Neural cell (in vitro differentiated cells): Measurements from ENCODE around the gene ADRM1. TPM values are rescaled to one million over a fixed set of nuclear protein-coding genes. Genes with fewer than 3 reads are reported as not detected.

Experiments
- H2AFZ ChIP-seq: fragments of 200-600, 300-800 bp; sonication (generic), shearing (Covaris generic); 2 replicates; pipeline ENCODE4 v1.6.0; 2014; ENCODE audit warnings: low read depth, mild to moderate bottlenecking, antibody characterized with exemption, low read length, moderate library complexity
- H3F3A ChIP-seq: fragments of 200-600 bp; shearing (Covaris generic); 2 replicates; pipeline ENCODE4 v1.6.1; 2016; ENCODE audit warnings: mild to moderate bottlenecking, moderate library complexity, mixed read lengths, antibody characterized with exemption, low read length; ENCODE audit not compliant: insufficient read depth, poor library complexity, severe bottlenecking
- H3K27ac ChIP-seq: fragments of 200-600, 300-800 bp; sonication (generic), shearing (Covaris generic); 2 replicates; pipeline ENCODE4 v1.5.1; 2014; ENCODE audit warnings: mild to moderate bottlenecking, low read length, moderate library complexity
- H3K27me3 ChIP-seq: fragments of 300-800, 200-600 bp; sonication (generic), shearing (Covaris generic); 2 replicates; pipeline ENCODE4 v1.6.0; 2014; ENCODE audit warnings: mild to moderate bottlenecking, low read depth, low read length, moderate library complexity; ENCODE audit not compliant: insufficient read depth
- H3K36me3 ChIP-seq: fragments of 300-800, 200-600 bp; sonication (generic), shearing (Covaris generic); 2 replicates; pipeline ENCODE4 v1.5.1; 2014; ENCODE audit warnings: mild to moderate bottlenecking, antibody characterized with exemption, low read length, moderate library complexity; ENCODE audit not compliant: insufficient read depth
- H3K4me2 ChIP-seq: fragments of 300-800, 200-600 bp; sonication (generic), shearing (Covaris generic); 2 replicates; pipeline ENCODE4 v1.6.0; 2014; ENCODE audit warnings: mild to moderate bottlenecking, low read length
- H3K4me3 ChIP-seq: fragments of 300-800, 200-600 bp; sonication (generic), shearing (Covaris generic); 2 replicates; pipeline ENCODE4 v1.5.1; 2014; ENCODE audit warnings: mild to moderate bottlenecking, low read length, moderate library complexity
- H3K79me2 ChIP-seq: fragments of 200-600 bp; shearing (Covaris generic); replicated peaks from 2 replicates; pipeline ENCODE4 v1.6.0; 2014; ENCODE audit warnings: mild to moderate bottlenecking, low read length, moderate library complexity; ENCODE audit not compliant: insufficient read depth
- H3K9ac ChIP-seq: fragments of 300-800, 200-600 bp; sonication (generic), shearing (Covaris generic); 2 replicates; pipeline ENCODE4 v1.6.1; 2016; ENCODE audit warnings: mild to moderate bottlenecking, low read length, mixed read lengths
- H3K9me2 ChIP-seq: fragments of 200-600 bp; shearing (Covaris generic); 2 replicates; pipeline ENCODE4 v1.6.1; 2016; ENCODE audit warnings: mild to moderate bottlenecking, low read length, mixed read lengths; ENCODE audit not compliant: insufficient read depth
- H3K9me3 ChIP-seq: fragments of 200-600, 300-800 bp; sonication (generic), shearing (Covaris generic); 2 replicates; pipeline ENCODE4 v1.6.1; 2016; ENCODE audit warnings: mild to moderate bottlenecking, mixed run types, low read length, moderate library complexity, mixed read lengths
- H4K20me1 ChIP-seq: fragments of 200-600 bp; shearing (Covaris generic); 2 replicates; pipeline ENCODE4 v1.6.1; 2016; ENCODE audit warnings: mild to moderate bottlenecking, mixed run types; ENCODE audit not compliant: insufficient read depth
- EP300 ChIP-seq: fragments of 450-650 bp; conservative IDR thresholded peaks from 2 replicates; pipeline ENCODE4 v1.6.1; 2014; ENCODE audit warnings: antibody characterized with exemption, mild to moderate bottlenecking, moderate library complexity; ENCODE audit not compliant: poor library complexity, severe bottlenecking
- EZH2 ChIP-seq: fragments of 200-600, 300-800 bp; shearing (Covaris generic), sonication (generic); IDR thresholded peaks from 2 replicates; pipeline ENCODE4 v1.6.1; 2014; ENCODE audit warnings: antibody characterized with exemption, low read length, borderline replicate concordance, mild to moderate bottlenecking; ENCODE audit not compliant: insufficient read depth, poor library complexity, severe bottlenecking
- MXI1 ChIP-seq: fragments of 450-650 bp; conservative IDR thresholded peaks from 2 replicates; pipeline ENCODE4 v1.6.1; 2014; ENCODE audit warnings: antibody characterized with exemption, mild to moderate bottlenecking; ENCODE audit not compliant: poor library complexity, severe bottlenecking
- POLR2AphosphoS5 ChIP-seq: IDR thresholded peaks from 2 replicates; pipeline ENCODE4 v1.6.1; 2012
- RAD21 ChIP-seq: fragments of 450-650 bp; conservative IDR thresholded peaks from 2 replicates; pipeline ENCODE4 v1.6.1; 2014; ENCODE audit warnings: antibody characterized with exemption, mild to moderate bottlenecking, moderate library complexity
- REST ChIP-seq: IDR thresholded peaks from 2 replicates; pipeline ENCODE4 v1.6.1; 2012; ENCODE audit warnings: borderline replicate concordance
- SMC3 ChIP-seq: fragments of 450-650 bp; conservative IDR thresholded peaks from 2 replicates; pipeline ENCODE4 v1.6.1; 2014; ENCODE audit warnings: antibody characterized with exemption, mild to moderate bottlenecking, moderate library complexity; ENCODE audit not compliant: poor library complexity
- TAF1 ChIP-seq: IDR thresholded peaks from 2 replicates; pipeline ENCODE4 v1.6.1; 2012; ENCODE audit warnings: low read depth
- polyA minus RNA-seq: library from RNA; depleted of rRNA, polyadenylated mRNA; stranded (reverse); fragments of >200 nt; gene quantifications from 2 replicates; pipeline ENCODE4 v1.2.3, GENCODE V29; 2014
- polyA plus RNA-seq: library from polyadenylated mRNA; depleted of rRNA; stranded (reverse); fragments of >200 nt; gene quantifications from 2 replicates; pipeline ENCODE4 v1.2.3, GENCODE V29; 2014
- TF ChIP-seq, protein P1 (sequence below): fragments of 450-650 bp; IDR thresholded peaks from 2 replicates; pipeline ENCODE4 v1.5.1; 2014; ENCODE audit warnings: antibody characterized with exemption, mild to moderate bottlenecking, moderate library complexity; ENCODE audit not compliant: poor library complexity, severe bottlenecking

ADRM1 gene
- polyA plus RNA-seq (106 and 111 TPM in 2 replicates), polyA minus RNA-seq (58.3 and 58.7 TPM in 2 replicates)

GRCh38 chr20:62302341-62303061 lies at the start of gene ADRM1:
Gene ADRM1 (plus strand): TSS chr20:62302997. CDS start chr20:62303569, 572 bp downstream.
- Histone ChIP-seq H3K27me3 (no peaks in the 10 kb centered on the region), H3K79me2 (peaks cover 14% of the 10 kb centered on the region), H2AFZ (peak within 1 kb of the TSS; percentile 69), H3K9ac (peak within 1 kb of the TSS; percentile 80), H3K9me3 (no peaks in the 10 kb centered on the region), H3K9me2 (no peaks in the 10 kb centered on the region), H3K4me3 (peak within 1 kb of the TSS; percentile 93), H4K20me1 (peaks cover 9% of the 10 kb centered on the region), H3F3A (no peaks in the 10 kb centered on the region), H3K27ac (peak within 1 kb of the TSS; percentile 72), H3K36me3 (no peaks in the 10 kb centered on the region), H3K4me2 (peak within 1 kb of the TSS; percentile 82)
- TF ChIP-seq MXI1 (peak; percentile 75), POLR2AphosphoS5 (peak; percentile 76), SMC3 (peak; percentile 67), REST (no peak), EP300 (peak; percentile 69), EZH2 (no peak), RAD21 (peak; percentile 71), TAF1 (no peak)
- TF ChIP-seq, protein P1, sequence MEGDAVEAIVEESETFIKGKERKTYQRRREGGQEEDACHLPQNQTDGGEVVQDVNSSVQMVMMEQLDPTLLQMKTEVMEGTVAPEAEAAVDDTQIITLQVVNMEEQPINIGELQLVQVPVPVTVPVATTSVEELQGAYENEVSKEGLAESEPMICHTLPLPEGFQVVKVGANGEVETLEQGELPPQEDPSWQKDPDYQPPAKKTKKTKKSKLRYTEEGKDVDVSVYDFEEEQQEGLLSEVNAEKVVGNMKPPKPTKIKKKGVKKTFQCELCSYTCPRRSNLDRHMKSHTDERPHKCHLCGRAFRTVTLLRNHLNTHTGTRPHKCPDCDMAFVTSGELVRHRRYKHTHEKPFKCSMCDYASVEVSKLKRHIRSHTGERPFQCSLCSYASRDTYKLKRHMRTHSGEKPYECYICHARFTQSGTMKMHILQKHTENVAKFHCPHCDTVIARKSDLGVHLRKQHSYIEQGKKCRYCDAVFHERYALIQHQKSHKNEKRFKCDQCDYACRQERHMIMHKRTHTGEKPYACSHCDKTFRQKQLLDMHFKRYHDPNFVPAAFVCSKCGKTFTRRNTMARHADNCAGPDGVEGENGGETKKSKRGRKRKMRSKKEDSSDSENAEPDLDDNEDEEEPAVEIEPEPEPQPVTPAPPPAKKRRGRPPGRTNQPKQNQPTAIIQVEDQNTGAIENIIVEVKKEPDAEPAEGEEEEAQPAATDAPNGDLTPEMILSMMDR = peak; percentile 99

DNA sequence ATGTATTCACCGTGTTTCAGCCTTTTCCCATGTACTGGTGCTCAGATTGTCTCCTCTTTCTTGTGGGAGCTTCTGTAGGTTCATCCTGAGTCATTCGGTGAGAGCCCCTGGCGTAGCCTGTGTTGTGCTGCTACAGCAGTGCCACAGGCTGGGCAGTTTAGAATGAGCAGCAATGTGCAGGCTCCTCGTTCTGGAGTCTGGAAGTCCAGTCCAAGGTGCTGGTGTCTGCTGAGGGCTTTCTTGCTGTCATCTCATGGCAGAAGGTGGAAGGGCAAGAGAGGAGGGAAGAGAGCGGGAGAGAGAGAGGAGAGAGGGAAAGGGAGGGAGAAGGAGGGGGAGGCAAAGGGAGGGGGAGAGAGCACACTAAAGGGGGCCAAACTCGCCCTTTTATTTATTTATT lies 49.4 kb upstream of the ADRM1 start:
- peaks cover 22% of the 10 kb centered on the region for H3K79me2 ChIP-seq

More for the DNA sequence above, 49.4 kb upstream of the ADRM1 start:
- no peaks in the 10 kb centered on the region for H3K36me3 ChIP-seq
- TF ChIP-seq EP300 (no peak), EZH2 (no peak), REST (no peak), RAD21 (no peak), TAF1 (no peak), MXI1 (no peak), POLR2AphosphoS5 (no peak), SMC3 (no peak)
- TF ChIP-seq, protein P1 = no peak
- no peaks in the 10 kb centered on the region for H4K20me1 ChIP-seq
- H3F3A ChIP-seq = no peaks in the 10 kb centered on the region
- no peak overlapping the region for H3K4me2 ChIP-seq
- H3K9me2 ChIP-seq = no peaks in the 10 kb centered on the region
- H3K9me3 ChIP-seq = no peaks in the 10 kb centered on the region
- H3K27ac ChIP-seq = no peak overlapping the region
- H3K9ac ChIP-seq = no peak overlapping the region
- no peak overlapping the region for H3K4me3 ChIP-seq
- no peak overlapping the region for H2AFZ ChIP-seq
- no peaks in the 10 kb centered on the region for H3K27me3 ChIP-seq
